AG10803 (cell line): Measurements from ENCODE around the gene FOLR3.
"Not testable (repeated sequence)": the region's sequence is repeated elsewhere in the genome, so short reads cannot be mapped to it uniquely, and the experiment has no call there.

Experiments
- DNase-seq: peaks from one replicate; pipeline ENCODE4 v3.0.0; 2010; ENCODE audit warnings: low read depth
- H3K4me3 ChIP-seq: 2 replicates; pipeline ENCODE4 v1.5.1; 2011; ENCODE audit warnings: mild to moderate bottlenecking, low read length, control low read depth
- TF ChIP-seq, protein P1 (sequence below): conservative IDR thresholded peaks from 2 replicates; pipeline ENCODE4 v1.5.1; 2011; ENCODE audit warnings: mild to moderate bottlenecking, low read length, control low read depth, inconsistent platforms

Gene FOLR3

DNA sequence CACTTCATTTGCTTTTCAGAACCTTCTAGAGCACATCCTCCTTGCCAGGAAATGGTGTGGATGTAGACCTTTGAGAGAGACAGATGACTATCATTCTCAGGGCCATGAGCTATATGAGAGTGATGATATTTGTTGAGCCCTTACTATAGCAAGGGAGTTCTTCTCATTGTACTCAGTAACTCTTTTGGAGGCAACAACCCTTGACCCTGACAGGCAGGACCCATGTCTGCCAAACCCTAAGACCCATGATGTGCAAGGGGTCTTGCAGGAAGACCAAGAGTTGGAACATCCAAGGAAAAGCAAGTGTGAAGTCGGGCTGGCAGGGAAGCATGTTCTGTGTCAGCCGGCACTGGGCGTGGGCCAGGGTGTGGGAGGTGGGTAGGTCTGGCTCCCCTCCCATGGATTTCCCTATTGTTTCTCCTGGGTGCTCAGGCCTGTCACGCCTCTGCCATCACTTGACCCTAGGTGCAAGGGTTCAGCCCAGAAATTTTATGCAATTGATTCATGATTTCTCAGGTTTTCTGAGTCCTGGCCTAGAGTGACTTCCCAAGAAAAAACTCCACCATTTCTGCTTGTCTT is 1.2 kb downstream of the FOLR3 start:
- TF ChIP-seq, protein P1, sequence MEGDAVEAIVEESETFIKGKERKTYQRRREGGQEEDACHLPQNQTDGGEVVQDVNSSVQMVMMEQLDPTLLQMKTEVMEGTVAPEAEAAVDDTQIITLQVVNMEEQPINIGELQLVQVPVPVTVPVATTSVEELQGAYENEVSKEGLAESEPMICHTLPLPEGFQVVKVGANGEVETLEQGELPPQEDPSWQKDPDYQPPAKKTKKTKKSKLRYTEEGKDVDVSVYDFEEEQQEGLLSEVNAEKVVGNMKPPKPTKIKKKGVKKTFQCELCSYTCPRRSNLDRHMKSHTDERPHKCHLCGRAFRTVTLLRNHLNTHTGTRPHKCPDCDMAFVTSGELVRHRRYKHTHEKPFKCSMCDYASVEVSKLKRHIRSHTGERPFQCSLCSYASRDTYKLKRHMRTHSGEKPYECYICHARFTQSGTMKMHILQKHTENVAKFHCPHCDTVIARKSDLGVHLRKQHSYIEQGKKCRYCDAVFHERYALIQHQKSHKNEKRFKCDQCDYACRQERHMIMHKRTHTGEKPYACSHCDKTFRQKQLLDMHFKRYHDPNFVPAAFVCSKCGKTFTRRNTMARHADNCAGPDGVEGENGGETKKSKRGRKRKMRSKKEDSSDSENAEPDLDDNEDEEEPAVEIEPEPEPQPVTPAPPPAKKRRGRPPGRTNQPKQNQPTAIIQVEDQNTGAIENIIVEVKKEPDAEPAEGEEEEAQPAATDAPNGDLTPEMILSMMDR = no peak
- DNase-seq = no peak
- H3K4me3 ChIP-seq = no peak overlapping the region

DNA sequence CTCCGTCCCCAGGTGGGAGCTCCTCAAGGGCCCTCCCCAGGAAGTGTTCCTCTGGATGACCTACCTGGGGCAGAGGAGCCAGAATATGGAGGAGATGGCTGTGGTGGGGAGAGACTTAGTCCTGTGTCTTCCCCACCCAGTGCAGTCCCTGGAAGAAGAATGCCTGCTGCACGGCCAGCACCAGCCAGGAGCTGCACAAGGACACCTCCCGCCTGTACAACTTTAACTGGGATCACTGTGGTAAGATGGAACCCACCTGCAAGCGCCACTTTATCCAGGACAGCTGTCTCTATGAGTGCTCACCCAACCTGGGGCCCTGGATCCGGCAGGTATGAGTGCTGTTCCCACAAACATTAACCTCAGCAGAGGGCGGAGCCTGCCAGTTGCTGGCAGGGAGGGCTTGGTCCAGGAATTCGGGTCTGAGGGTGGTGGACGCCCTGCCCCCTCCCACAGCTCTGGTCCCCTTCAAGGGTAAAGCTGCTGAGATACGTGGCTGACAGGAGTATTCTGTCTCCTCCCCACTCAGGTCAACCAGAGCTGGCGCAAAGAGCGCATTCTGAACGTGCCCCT is 3.4 kb downstream of the FOLR3 start:
- no peak overlapping the region for H3K4me3 ChIP-seq
- TF ChIP-seq, protein P1 = no peak
- DNase-seq = no peak

DNA sequence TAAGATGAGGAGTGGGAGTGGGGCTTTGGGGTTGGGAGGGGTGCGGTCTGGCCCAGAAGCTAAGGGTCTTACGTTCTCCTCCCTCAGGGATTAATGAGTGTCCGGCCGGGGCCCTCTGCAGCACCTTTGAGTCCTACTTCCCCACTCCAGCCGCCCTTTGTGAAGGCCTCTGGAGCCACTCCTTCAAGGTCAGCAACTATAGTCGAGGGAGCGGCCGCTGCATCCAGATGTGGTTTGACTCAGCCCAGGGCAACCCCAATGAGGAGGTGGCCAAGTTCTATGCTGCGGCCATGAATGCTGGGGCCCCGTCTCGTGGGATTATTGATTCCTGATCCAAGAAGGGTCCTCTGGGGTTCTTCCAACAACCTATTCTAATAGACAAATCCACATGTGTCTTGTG is 4.0 kb downstream of the FOLR3 start:
- TF ChIP-seq, protein P1 = no peak
- no peak overlapping the region for H3K4me3 ChIP-seq
- DNase-seq = no peak

DNA sequence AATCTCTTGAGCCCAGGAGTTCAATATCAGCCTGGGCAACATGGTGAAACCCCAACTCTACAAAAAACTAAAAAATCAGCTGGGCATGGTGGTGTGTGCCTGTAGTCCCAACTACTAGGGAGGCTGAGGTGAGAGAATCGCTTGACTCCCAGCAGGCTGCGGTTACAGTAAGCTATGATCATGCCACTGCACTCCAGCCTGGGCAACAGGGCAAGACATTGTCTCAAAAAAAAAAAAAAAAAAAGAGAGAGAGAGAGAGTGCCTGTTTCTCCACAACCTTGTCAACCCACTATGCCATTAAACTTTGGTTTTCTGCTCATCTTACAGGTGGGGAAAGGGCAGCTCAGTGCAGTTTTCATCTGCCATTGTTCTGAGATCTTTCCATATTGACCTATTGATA is 5.1 kb downstream of the FOLR3 start:
- no peak for DNase-seq
- no peak overlapping the region for H3K4me3 ChIP-seq
- TF ChIP-seq, protein P1 = no peak

DNA sequence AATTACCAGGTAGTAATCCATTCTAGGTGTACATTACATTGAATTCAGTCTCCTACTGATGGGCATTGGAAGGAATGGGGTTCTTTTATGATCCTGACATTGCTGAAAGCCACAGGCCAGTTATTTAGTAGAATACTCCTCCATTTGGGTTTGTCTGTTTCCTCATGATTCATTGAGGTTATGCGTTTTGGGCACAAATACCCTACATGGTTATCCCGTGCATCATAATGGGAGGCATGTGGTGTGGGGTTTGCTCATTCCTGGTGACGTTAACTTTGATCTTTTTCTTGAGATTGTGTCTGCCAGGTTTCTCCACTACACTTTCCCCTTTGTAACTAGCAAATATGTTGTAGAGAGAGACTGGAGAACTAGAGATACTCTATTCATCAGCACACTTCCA is 5.5 kb downstream of the FOLR3 start:
- no peak overlapping the region for H3K4me3 ChIP-seq
- peak; percentile 94 for DNase-seq
- TF ChIP-seq, protein P1 = no peak

DNA sequence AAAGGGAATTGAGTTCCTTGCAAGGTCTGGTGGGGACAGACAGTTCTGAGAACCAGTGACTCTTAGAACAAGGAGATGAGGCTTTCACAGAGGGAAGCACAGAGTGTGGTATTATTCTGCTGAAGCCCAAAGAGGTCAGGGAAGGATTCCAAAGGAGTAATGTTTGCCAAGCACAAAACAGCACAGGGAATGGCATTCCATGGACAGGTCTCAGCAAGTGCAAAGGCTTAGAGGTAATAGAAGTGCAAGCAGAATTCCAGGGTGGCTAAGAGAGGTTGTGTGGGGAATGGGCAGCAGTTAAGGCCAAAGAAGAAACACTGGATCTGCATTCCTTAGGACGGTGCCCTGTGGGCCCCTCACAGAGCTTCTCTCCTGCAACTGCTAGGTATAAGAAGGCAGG is 6.6 kb downstream of the FOLR3 start:
- DNase-seq = peak; percentile 57
- H3K4me3 ChIP-seq = not testable (repeated sequence)

DNA sequence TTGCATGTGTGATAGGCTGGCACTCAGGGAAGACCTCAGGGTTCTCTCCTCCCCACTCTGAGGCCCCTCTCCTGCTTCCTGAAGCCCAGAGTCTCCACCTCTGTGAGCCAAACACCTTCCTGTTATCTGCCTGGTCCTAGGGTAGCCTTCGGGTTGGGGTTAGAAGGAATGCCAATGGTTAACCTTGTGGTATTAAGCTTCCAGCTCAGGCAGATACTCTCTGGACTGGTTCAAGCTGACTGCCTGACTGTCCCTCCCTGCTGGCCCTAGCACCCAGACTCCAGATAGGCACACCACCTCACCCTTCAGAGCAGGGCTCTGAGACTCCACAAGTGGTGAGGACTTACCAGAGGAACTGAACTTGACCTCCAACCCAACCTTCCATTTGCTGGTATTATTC is 7.0 kb downstream of the FOLR3 start:
- not testable (repeated sequence) for H3K4me3 ChIP-seq, DNase-seq

DNA sequence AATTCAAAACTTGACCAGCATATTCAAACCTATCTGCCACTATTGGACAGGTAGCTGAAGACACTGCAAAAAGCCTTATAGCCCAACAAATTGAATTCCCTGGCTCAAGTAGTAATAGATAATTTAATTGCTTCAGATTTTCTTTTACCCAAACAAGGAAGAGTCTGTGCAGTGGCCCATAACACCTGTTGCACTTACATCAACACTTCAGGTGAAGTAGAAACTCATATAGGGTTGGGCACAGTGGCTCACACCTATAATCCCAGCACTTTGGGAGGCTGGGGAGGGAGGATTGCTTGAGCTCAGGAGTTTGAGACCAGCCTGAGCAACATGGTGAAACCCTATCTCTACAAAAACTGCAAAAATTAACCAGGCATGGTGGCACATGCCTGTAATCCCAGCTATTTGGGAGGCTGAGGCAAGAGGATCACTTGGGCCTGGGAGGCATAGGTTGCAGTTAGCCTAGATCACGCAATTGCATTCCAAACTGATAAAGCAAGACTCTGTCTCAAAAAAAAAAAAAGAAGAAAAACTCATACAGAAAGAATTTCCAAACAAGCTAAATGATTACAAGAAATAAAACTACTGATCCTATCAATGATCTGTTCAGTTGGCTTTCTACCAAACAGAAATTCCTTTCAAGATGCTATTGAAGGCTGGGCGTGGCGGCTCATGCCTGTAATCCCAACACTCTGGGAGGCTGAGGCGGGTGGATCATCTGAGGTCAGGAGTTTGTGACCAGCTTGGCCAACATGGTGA is 9.5 kb downstream of the FOLR3 start:
- no peak overlapping the region for H3K4me3 ChIP-seq
- peak; percentile 92 for DNase-seq
- TF ChIP-seq, protein P1 = no peak
